Activated CD4-positive, alpha-beta T cell treated with anti-CD3 and anti-CD28 coated beads for 36 hours (primary cell): Measurements from ENCODE around the gene RGS7. TPM values are rescaled to one million over a fixed set of nuclear protein-coding genes. Genes with fewer than 3 reads are reported as not detected.
"Not testable (repeated sequence)": the region's sequence is repeated elsewhere in the genome, so short reads cannot be mapped to it uniquely, and the experiment has no call there.

Experiments used
- ATAC-seq: fragments of 200-7000 bp; cut with Tn5 transposase; one replicate; pipeline ENCODE4 v1.10.0; 2021; ENCODE audit warnings: mild to moderate bottlenecking, moderate library complexity
- CTCF ChIA-PET: fragments of 350-600 bp; sonication (Branson Sonifier 250); formaldehyde crosslinking; loops from one replicate; lab custom pipeline; 2021; ENCODE audit warnings: antibody characterized with exemption; lab: Charles Lee
- POLR2A ChIA-PET: fragments of 350-600 bp; sonication (Branson Sonifier 250); formaldehyde crosslinking; loops from one replicate; lab custom pipeline; 2021; ENCODE audit warnings: antibody characterized with exemption, inconsistent platforms; lab: Charles Lee
- DNase-seq: peaks from one replicate; pipeline ENCODE4 v3.0.0-alpha.2; 2020
- H3K27ac Mint-ChIP-seq: one replicate; pipeline ENCODE4 v1.8.0; 2021; ENCODE audit warnings: mixed read lengths
- H3K27me3 Mint-ChIP-seq: one replicate; pipeline ENCODE4 v1.8.0; 2021; ENCODE audit warnings: mixed read lengths
- H3K36me3 Mint-ChIP-seq: one replicate; pipeline ENCODE4 v1.8.0; 2021; ENCODE audit warnings: low read depth, mixed read lengths
- H3K4me1 Mint-ChIP-seq: one replicate; pipeline ENCODE4 v1.8.0; 2021; ENCODE audit warnings: mixed read lengths
- H3K4me3 Mint-ChIP-seq: one replicate; pipeline ENCODE4 v1.8.0; 2021; ENCODE audit warnings: mild to moderate bottlenecking, moderate library complexity, mixed read lengths
- H3K9me3 Mint-ChIP-seq: one replicate; pipeline ENCODE4 v1.8.0; 2021; ENCODE audit warnings: low read depth, mixed read lengths
- intact Hi-C, 2 experiments: fragments of 100-400 bp; cut with DNase I in 1 of 2; cut with micrococcal nuclease in 1 of 2; formaldehyde crosslinking; loops; one replicate each; pipeline versions ENCODE4 v1.14.2 to v1.15.1; 2022 to 2024; cut with DNase I, micrococcal nuclease
- total RNA-seq, 2 experiments: library from RNA; stranded (reverse); gene quantifications; one replicate each; pipeline ENCODE4 v1.2.3, GENCODE V29; 2021

The RGS7 gene
- total RNA-seq, 2 experiments from 2014 or later = not detected

GRCh38 chr1:240931031-240931430 is 426.0 kb downstream of the RGS7 start:
- intact Hi-C loops = no loop called here
- ChIA-PET CTCF (no interaction called here), POLR2A (no interaction called here)
- Mint-ChIP-seq H3K4me3 (no peak overlapping the region), H3K36me3 (no peaks in the 10 kb centered on the region), H3K4me1 (no peaks in the 10 kb centered on the region), H3K27me3 (no peaks in the 10 kb centered on the region), H3K27ac (no peak overlapping the region), H3K9me3 (peaks cover 11% of the 10 kb centered on the region)
- DNase-seq = no peak
- no peak for ATAC-seq

DNA sequence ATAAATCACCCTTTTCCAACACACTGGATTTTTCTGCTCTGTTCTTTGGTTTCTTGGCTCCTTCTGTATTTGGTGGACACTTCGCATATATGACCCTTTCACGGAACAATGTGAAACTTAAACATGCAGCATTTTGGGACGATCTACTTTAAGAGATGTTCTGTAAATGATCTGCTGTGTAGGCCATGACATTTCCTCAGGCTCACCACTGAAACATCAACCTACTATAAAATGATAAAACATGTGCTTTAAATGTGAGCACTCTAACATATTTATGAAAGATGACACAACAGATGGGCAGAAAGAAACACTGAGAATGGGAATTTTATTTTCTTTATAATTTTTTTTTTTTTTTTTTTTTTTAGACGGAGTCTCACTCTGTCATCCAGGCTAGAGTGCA is 428.7 kb downstream of the RGS7 start:
- CTCF ChIA-PET = no interaction called here
- Mint-ChIP-seq H3K27me3 (no peaks in the 10 kb centered on the region), H3K9me3 (peaks cover 16% of the 10 kb centered on the region), H3K27ac (no peak overlapping the region), H3K4me3 (no peak overlapping the region), H3K36me3 (no peaks in the 10 kb centered on the region), H3K4me1 (no peaks in the 10 kb centered on the region)
- POLR2A ChIA-PET = no interaction called here
- intact Hi-C loops = no loop called here
- ATAC-seq = no peak
- DNase-seq = no peak

GRCh38 chr1:240927821-240928220 is 429.2 kb downstream of the RGS7 start:
- no peaks in the 10 kb centered on the region for H3K36me3 Mint-ChIP-seq
- no peak overlapping the region for H3K4me3 Mint-ChIP-seq
- no peak for ATAC-seq
- H3K9me3 Mint-ChIP-seq = peaks cover 16% of the 10 kb centered on the region
- ChIA-PET POLR2A (no interaction called here), CTCF (no interaction called here)
- H3K4me1 Mint-ChIP-seq = no peaks in the 10 kb centered on the region
- intact Hi-C loops = no loop called here
- no peak for DNase-seq
- H3K27ac Mint-ChIP-seq = no peak overlapping the region
- no peaks in the 10 kb centered on the region for H3K27me3 Mint-ChIP-seq

DNA sequence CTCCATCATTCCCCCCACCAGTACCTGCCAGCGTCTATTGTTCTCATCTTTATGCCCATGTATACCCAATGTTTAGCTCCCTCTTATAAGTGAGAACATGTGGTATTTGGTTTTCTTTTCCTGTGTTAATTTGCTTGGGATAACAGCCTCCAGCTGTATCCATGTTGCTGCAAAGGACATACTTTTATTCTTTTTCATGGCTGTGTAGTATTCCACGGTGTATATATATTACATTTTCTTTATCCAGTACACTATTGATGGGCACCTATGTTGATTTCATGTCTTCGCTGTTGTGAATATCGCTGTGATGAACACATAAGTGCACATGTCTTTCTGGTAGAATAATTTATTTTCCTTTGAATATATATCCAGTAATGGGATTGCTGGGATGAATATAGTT is 431.7 kb downstream of the RGS7 start:
- ATAC-seq (no peak), DNase-seq (no peak)
- no peak overlapping the region for H3K4me3 Mint-ChIP-seq
- intact Hi-C loops = no loop called here
- H3K27me3 Mint-ChIP-seq = no peaks in the 10 kb centered on the region
- H3K36me3 Mint-ChIP-seq = no peaks in the 10 kb centered on the region
- peaks cover 17% of the 10 kb centered on the region for H3K9me3 Mint-ChIP-seq
- CTCF ChIA-PET = no interaction called here
- POLR2A ChIA-PET = no interaction called here
- no peak overlapping the region for H3K27ac Mint-ChIP-seq
- no peaks in the 10 kb centered on the region for H3K4me1 Mint-ChIP-seq

DNA sequence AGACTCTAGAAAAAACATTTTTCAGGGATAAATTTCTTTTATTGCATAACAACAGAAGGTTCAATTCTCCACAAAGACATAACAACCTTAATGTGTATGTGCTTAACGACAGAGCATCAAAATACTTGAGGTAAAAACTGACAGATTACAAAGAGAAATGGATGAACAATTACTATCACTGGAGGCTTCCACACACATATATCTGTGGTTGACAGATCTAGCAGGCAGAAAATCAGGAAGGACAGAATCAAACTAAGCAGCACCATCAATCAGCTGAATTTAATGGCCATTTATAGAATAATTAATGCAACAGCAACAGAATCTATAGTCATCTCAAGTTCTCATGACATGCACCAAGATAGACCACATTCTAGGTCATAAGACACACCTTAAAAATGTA is 439.0 kb downstream of the RGS7 start:
- no peak for DNase-seq
- no peak for ATAC-seq
- intact Hi-C loops = no loop called here
- H3K4me1 Mint-ChIP-seq = no peaks in the 10 kb centered on the region
- ChIA-PET CTCF (no interaction called here), POLR2A (no interaction called here)
- no peaks in the 10 kb centered on the region for H3K36me3 Mint-ChIP-seq
- no peak overlapping the region for H3K4me3 Mint-ChIP-seq
- no peak overlapping the region for H3K27ac Mint-ChIP-seq
- H3K9me3 Mint-ChIP-seq = peaks cover 7% of the 10 kb centered on the region
- no peaks in the 10 kb centered on the region for H3K27me3 Mint-ChIP-seq

DNA sequence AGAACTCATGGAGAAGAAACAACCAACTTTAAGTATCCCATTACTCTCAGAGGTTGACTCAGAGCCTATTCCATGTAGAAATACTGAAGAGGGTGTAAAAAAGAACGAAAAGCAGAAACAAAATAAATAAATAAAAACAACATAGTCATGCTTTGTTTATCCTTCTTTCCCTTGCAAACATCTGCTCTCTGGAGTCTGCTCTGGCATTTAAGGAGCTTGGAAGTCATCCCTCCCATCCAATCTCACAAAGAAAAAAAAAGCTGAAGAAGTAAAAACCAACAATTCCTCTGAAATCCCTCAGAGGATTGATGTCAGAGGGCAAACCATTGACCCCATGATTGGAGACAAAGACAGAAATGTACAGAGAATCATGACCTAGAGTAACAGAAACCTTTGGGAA is 442.5 kb downstream of the RGS7 start:
- ChIA-PET CTCF (no interaction called here), POLR2A (no interaction called here)
- intact Hi-C loops = no loop called here
- Mint-ChIP-seq H3K4me3 (no peak overlapping the region), H3K36me3 (no peaks in the 10 kb centered on the region), H3K27ac (no peak overlapping the region), H3K4me1 (no peaks in the 10 kb centered on the region), H3K27me3 (no peaks in the 10 kb centered on the region), H3K9me3 (peaks cover 3% of the 10 kb centered on the region)
- DNase-seq = no peak
- no peak for ATAC-seq

GRCh38 chr1:240912821-240913220 is 444.2 kb downstream of the RGS7 start:
- Mint-ChIP-seq H3K4me1 (no peaks in the 10 kb centered on the region), H3K36me3 (no peaks in the 10 kb centered on the region), H3K27ac (no peak overlapping the region), H3K9me3 (peaks cover 3% of the 10 kb centered on the region), H3K4me3 (no peak overlapping the region), H3K27me3 (no peaks in the 10 kb centered on the region)
- POLR2A ChIA-PET = no interaction called here
- intact Hi-C loops = no loop called here
- no peak for ATAC-seq
- no peak for DNase-seq
- CTCF ChIA-PET = interaction anchor here (0.8 kb wide), 1 partner anchor 23 kb away, joined by 3 read pairs; no protein-coding TSS in a partner anchor

GRCh38 chr1:240909701-240910457 is 447.1 kb downstream of the RGS7 start:
- intact Hi-C loops = no loop called here
- no peaks in the 10 kb centered on the region for H3K4me1 Mint-ChIP-seq
- CTCF ChIA-PET = no interaction called here

DNA sequence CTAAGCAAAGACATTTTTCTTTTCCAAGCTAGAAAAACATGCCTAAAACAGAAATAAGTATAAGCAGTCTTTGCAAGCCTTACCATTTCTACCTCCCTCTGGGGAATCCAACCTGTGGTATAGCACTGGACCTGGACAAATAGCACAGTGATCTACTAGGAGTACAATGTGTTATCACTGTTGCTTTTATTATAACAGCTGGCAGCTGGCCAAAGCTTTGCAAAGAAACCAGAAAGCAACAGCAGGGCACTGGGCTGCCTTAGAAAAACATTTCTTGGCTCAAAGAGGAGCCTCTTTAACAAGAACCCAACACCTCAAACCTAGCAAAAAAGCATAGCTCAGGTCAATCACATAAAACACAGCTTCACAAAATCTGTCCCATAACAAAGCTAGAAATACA is 450.5 kb downstream of the RGS7 start:
- POLR2A ChIA-PET = no interaction called here
- no peak overlapping the region for H3K4me3 Mint-ChIP-seq

More at GRCh38 chr1:240909701-240910457, 447.1 kb downstream of the RGS7 start:
- ATAC-seq (no peak), DNase-seq (no peak)
- Mint-ChIP-seq H3K4me3 (no peak overlapping the region), H3K9me3 (no peaks in the 10 kb centered on the region), H3K27me3 (no peaks in the 10 kb centered on the region), H3K27ac (no peak overlapping the region), H3K36me3 (no peaks in the 10 kb centered on the region)
- POLR2A ChIA-PET = no interaction called here

GRCh38 chr1:240905225-240905765 is 451.7 kb downstream of the RGS7 start:
- DNase-seq = no peak
- Mint-ChIP-seq H3K4me1 (no peaks in the 10 kb centered on the region), H3K36me3 (no peaks in the 10 kb centered on the region), H3K27ac (no peak overlapping the region), H3K27me3 (no peaks in the 10 kb centered on the region), H3K4me3 (no peak overlapping the region), H3K9me3 (peaks cover 9% of the 10 kb centered on the region)
- ChIA-PET CTCF (no interaction called here), POLR2A (no interaction called here)
- intact Hi-C loops = no loop called here
- no peak for ATAC-seq

More for the DNA sequence above, 450.5 kb downstream of the RGS7 start:
- no peaks in the 10 kb centered on the region for H3K4me1 Mint-ChIP-seq
- intact Hi-C loops = no loop called here
- ATAC-seq = no peak
- no peaks in the 10 kb centered on the region for H3K36me3 Mint-ChIP-seq
- H3K27me3 Mint-ChIP-seq = no peaks in the 10 kb centered on the region
- CTCF ChIA-PET = no interaction called here
- DNase-seq = no peak
- H3K27ac Mint-ChIP-seq = no peak overlapping the region
- peaks cover 8% of the 10 kb centered on the region for H3K9me3 Mint-ChIP-seq

- H3K27me3 Mint-ChIP-seq, POLR2A ChIA-PET, H3K4me1 Mint-ChIP-seq, H3K4me3 Mint-ChIP-seq, CTCF ChIA-PET, DNase-seq, H3K9me3 Mint-ChIP-seq, H3K36me3 Mint-ChIP-seq, intact Hi-C loops, H3K27ac Mint-ChIP-seq, ATAC-seq: not testable (repeated sequence)
These were observed 461.6 kb downstream of the RGS7 start for GRCh38 chr1:240895424-240895823.

GRCh38 chr1:240888787-240889048 is 468.3 kb downstream of the RGS7 start:
- Mint-ChIP-seq H3K27ac (no peak overlapping the region), H3K4me3 (no peak overlapping the region), H3K36me3 (no peaks in the 10 kb centered on the region), H3K27me3 (no peaks in the 10 kb centered on the region), H3K9me3 (peaks cover 4% of the 10 kb centered on the region), H3K4me1 (no peaks in the 10 kb centered on the region)
- DNase-seq (no peak), ATAC-seq (no peak)
- ChIA-PET POLR2A (no interaction called here), CTCF (no interaction called here)
- intact Hi-C loops = loop anchor here in 1 of 2 experiments (5.0 kb wide), 1 partner anchor 614 kb away; no protein-coding TSS in a partner anchor
